Ectodermal cell (in vitro differentiated cells): ENCODE data around the gene NEMP1.

Experiments
- H3K27ac ChIP-seq: 2 replicates; pipeline ENCODE4 v1.7.0; 2013; ENCODE audit warnings: mild to moderate bottlenecking, low read depth, low read length; ENCODE audit not compliant: insufficient read depth, poor library complexity, severe bottlenecking
- H3K27me3 ChIP-seq: 2 replicates; pipeline ENCODE4 v1.7.0; 2013; ENCODE audit warnings: mild to moderate bottlenecking, low read length; ENCODE audit not compliant: insufficient read depth, control insufficient read depth, poor library complexity, severe bottlenecking
- H3K36me3 ChIP-seq: one replicate; pipeline ENCODE4 v1.7.0; 2013; ENCODE audit warnings: low read length; ENCODE audit not compliant: control insufficient read depth, insufficient read depth
- H3K4me1 ChIP-seq: one replicate; pipeline ENCODE4 v1.7.0; 2013; ENCODE audit warnings: low read length; ENCODE audit not compliant: control insufficient read depth, insufficient read depth
- H3K4me3 ChIP-seq: 2 replicates; pipeline ENCODE4 v1.7.0; 2013; ENCODE audit warnings: low read depth, low read length, control low read depth; ENCODE audit not compliant: insufficient read depth
- H3K9me3 ChIP-seq: 2 replicates; pipeline ENCODE4 v1.7.0; 2013; ENCODE audit warnings: mild to moderate bottlenecking, low read length, moderate library complexity; ENCODE audit not compliant: control insufficient read depth
- WGBS, 2 experiments: methylation state at CpG; one replicate each; pipeline ENCODE4 v1.1.7; 2013; ENCODE audit warnings: missing lambda C conversion rate in 2 of 2; 5-methylcytosine and 5-hydroxymethylcytosine counted together

NEMP1 gene

DNA sequence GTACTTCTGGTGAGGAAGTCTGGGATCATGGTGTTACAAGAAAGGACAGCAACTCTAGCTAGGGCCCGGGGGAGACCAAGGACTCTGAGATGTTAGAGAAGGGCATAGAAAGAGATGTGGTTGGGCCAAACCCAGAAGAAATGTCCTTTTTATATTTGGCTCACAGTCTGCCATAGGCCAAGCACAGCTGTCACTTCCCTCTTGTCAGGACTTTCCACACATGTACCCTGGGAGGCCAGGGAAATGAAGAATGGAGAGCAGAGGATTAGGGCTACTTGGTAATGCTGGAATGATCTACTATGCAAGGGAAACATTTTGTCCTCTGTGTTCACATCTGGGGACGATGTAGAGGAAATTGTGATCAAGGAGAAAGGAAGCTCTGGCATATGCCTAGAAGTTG is 37.8 kb downstream of the NEMP1 start:
- Histone ChIP-seq H3K4me3 (no peak overlapping the region), H3K27me3 (no peaks in the 10 kb centered on the region), H3K36me3 (no peaks in the 10 kb centered on the region), H3K27ac (no peak overlapping the region), H3K9me3 (no peaks in the 10 kb centered on the region), H3K4me1 (no peaks in the 10 kb centered on the region)
- WGBS, 2 experiments = 80 to 87% methylated on average over 2 of the region's 2 CpGs

DNA sequence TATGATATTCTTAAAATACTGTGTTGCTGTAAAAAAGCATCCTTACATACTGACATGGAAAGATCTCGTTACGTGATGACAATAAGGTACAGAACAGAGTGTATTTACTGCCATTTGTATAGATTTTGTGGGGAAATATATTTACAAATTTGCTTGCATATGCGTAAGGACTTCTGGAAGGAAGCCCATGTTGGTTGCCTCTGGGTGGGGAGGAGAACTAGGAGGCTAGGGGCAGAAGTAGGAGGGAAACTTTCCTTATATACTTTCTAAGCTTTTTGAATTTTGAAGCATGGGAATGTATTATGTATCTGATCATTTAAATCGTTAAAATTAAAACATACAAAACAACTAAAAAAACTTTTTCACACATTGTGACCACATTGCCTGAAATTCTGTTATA is 38.4 kb downstream of the NEMP1 start:
- no peaks in the 10 kb centered on the region for H3K9me3 ChIP-seq
- no peak overlapping the region for H3K4me3 ChIP-seq
- no peak overlapping the region for H3K27ac ChIP-seq
- H3K4me1 ChIP-seq = no peaks in the 10 kb centered on the region
- H3K36me3 ChIP-seq = no peaks in the 10 kb centered on the region
- no peaks in the 10 kb centered on the region for H3K27me3 ChIP-seq
- 91 to 100% methylated on average over 3 to 4 of the region's 4 CpGs for WGBS, 2 experiments

DNA sequence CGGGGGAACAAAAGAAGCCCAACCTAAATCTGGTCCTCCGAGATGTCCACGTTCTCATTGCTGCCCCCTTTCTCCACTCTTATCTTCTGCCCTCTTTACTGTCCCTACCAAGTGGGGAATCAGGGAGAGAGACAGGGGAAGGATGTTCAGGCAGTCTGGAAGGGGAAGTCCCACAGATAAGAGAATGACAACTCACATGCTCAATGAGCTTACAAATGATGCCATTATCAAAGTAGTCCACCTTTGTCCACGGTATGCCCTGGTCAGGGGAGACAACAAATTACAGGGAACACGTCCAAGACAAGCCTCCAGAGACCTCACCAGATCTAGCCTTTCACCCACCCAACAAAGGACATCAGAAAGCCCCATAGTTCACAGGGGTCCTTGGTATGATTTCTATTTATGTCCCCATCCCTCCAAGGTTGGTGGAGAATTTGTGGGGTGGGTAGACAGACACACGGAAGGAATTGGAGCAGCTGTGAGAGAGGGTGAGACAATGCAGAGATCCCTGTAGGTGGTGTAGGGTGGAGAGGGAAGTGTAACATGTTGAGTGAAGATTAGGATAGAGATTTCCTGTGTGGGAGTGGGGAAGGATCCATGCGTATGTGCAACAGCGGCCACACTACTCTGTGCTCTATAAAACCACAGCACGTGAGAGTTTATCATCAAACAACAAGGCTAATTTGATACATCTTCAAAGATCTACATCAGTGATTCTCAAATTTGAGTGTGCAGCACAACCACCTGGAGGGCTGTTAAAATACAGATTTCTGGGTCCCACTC is 39.4 kb downstream of the NEMP1 start:
- Histone ChIP-seq H3K4me1 (no peaks in the 10 kb centered on the region), H3K27me3 (no peaks in the 10 kb centered on the region), H3K27ac (no peak overlapping the region), H3K4me3 (no peak overlapping the region), H3K9me3 (no peaks in the 10 kb centered on the region), H3K36me3 (no peaks in the 10 kb centered on the region)
- WGBS, 2 experiments = 87 to 93% methylated on average over 9 of the region's 9 CpGs

DNA sequence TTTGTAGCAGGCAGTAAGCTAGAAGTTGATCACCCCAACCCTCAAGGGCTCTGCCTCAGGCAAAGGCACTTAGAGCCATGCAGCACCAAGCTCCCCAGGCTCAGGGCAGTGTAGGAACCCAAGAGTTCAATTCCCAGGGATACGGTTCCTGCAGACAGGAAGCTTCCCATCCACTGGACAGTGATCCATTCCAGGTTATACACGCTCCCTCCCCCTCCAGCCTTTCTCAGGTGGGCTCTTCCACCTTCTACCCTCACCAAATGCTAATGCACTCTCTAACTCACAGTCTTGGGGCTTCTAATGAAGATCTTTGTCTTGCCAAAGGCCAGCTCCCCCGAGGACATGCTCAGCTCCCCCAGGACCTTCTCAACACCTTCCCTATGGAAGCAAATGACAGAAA is 41.3 kb downstream of the NEMP1 start:
- no peak overlapping the region for H3K4me3 ChIP-seq
- whole genome bisulfite sequencing, 2 experiments = 79% methylated on average over 3 of the region's 3 CpGs
- no peaks in the 10 kb centered on the region for H3K9me3 ChIP-seq
- H3K36me3 ChIP-seq = no peaks in the 10 kb centered on the region
- H3K27ac ChIP-seq = no peak overlapping the region
- H3K27me3 ChIP-seq = no peaks in the 10 kb centered on the region
- no peaks in the 10 kb centered on the region for H3K4me1 ChIP-seq

DNA sequence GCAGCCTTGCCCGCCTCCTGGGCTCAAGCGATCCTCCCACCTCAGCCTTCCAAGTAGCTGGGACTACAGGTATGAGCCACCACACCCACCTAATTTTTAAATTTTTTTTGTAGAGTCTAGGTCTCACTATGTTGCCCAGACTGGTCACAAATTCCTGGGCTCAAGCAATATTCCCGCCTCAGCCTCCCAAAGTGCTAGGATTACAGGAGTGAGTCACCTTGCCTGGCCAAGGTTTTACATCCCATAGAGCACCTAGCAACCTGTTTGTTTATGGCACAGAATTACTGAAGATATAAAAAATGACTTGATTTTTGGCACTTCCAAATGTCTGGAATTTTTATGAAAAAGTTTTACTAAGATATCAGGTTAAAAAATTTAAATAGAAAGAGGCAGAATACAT is 45.2 kb downstream of the NEMP1 start:
- 88 to 92% methylated on average over 3 of the region's 3 CpGs for WGBS, 2 experiments
- H3K4me3 ChIP-seq = no peak overlapping the region
- H3K36me3 ChIP-seq = no peaks in the 10 kb centered on the region
- no peaks in the 10 kb centered on the region for H3K9me3 ChIP-seq
- H3K27me3 ChIP-seq = no peaks in the 10 kb centered on the region
- no peaks in the 10 kb centered on the region for H3K4me1 ChIP-seq
- H3K27ac ChIP-seq = no peak overlapping the region

DNA sequence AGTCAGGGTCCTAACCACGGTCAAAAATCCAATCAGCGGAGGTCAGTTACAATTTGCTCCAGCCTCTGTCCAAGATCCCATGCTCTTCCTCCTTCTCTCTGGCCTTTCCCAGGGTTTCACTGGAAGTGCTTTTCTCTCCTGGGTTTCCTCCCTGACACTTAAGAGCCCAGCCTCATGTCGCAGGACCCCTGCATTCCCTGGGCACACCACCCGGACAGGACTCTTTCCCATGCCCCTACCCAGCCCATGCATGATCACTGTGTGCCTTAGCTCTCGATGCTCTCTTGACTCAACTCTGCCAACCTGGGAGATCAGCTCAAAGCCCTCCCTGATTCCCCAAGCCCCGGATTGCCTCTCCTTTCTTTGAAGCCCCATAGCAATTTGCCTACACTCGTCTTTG is 46.8 kb downstream of the NEMP1 start:
- H3K27ac ChIP-seq = no peak overlapping the region
- H3K36me3 ChIP-seq = no peaks in the 10 kb centered on the region
- H3K4me1 ChIP-seq = no peaks in the 10 kb centered on the region
- no peak overlapping the region for H3K4me3 ChIP-seq
- H3K27me3 ChIP-seq = no peaks in the 10 kb centered on the region
- no peaks in the 10 kb centered on the region for H3K9me3 ChIP-seq
- 83 to 85% methylated on average over 7 of the region's 7 CpGs for WGBS, 2 experiments

DNA sequence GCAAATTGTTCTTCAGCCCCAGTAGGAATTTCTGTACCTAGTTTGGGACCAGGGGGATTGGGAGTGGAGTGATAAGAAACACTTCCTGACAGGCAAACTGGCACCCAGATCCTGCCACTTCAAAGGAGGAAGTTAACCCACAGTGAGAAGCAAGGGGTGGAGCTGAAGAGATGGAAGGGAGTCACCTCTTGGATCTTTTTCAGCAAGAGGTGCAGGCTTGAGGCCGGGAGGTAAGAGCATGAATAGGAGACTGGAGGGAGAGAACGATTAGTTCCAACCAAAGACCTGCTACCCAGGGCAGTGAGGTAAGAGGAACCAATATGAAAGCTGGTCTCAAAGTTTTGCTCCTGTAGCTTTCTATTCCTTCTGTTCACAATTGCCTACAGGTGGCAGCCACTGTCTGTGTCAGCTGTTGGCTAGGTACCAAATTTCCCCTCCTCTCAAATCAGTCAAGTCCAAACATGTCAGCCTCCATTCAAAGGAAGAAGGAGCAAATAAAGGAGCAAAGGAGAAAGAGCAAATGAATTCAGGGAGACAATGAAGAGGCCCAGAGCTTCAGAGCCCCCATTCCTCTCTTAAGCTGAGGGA is 47.4 kb downstream of the NEMP1 start:
- H3K27ac ChIP-seq = no peak overlapping the region
- no peaks in the 10 kb centered on the region for H3K9me3 ChIP-seq
- WGBS, 2 experiments = 54 to 59% methylated on average over 2 of the region's 2 CpGs
- no peak overlapping the region for H3K4me3 ChIP-seq
- H3K4me1 ChIP-seq = no peaks in the 10 kb centered on the region
- no peaks in the 10 kb centered on the region for H3K27me3 ChIP-seq
- no peaks in the 10 kb centered on the region for H3K36me3 ChIP-seq

DNA sequence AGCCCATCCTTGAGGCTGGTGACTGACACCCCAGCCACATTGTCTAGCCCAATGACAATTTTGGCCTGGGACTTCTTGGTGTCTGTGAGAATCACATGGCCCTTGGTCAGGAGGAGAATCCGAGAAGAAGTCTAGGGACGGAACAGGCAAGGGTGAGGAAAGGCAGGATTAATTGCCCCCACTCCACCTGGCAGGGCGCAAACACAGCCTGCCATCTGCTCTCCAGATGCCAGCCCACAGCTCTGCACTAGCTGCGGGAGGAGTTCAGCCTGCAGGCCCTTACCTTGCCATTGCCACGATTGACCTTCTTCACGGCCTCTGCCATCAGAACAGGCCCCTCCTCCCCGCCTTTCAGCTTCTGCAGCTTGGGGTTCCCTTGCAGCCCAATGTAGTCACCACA is 49.1 kb downstream of the NEMP1 start:
- Histone ChIP-seq H3K27me3 (no peaks in the 10 kb centered on the region), H3K27ac (no peak overlapping the region), H3K4me3 (no peak overlapping the region), H3K36me3 (no peaks in the 10 kb centered on the region), H3K4me1 (no peaks in the 10 kb centered on the region), H3K9me3 (no peaks in the 10 kb centered on the region)
- 92 to 94% methylated on average over 7 of the region's 7 CpGs for WGBS, 2 experiments

DNA sequence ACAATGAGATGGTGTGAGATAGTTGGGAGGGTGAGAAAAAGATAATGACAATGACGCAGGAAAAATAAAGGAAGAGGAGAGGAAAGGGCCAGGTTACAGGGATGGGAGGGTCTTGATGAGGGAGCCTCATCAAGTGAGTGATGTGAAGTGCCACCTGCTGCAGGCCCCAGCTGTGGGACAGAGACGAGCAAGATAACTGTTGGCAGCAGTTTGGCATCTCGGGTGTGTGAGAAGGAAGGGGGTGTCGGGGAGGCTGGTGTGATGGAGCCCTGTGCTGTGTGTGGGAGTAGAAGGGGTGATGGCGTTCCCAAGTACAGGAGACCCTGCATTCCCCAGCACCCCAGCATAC is 50.8 kb downstream of the NEMP1 start:
- H3K27me3 ChIP-seq = no peaks in the 10 kb centered on the region
- H3K4me3 ChIP-seq = no peak overlapping the region
- no peaks in the 10 kb centered on the region for H3K9me3 ChIP-seq
- no peaks in the 10 kb centered on the region for H3K4me1 ChIP-seq
- H3K36me3 ChIP-seq = no peaks in the 10 kb centered on the region
- WGBS, 2 experiments = 88 to 89% methylated on average over 5 of the region's 5 CpGs
- H3K27ac ChIP-seq = no peak overlapping the region

DNA sequence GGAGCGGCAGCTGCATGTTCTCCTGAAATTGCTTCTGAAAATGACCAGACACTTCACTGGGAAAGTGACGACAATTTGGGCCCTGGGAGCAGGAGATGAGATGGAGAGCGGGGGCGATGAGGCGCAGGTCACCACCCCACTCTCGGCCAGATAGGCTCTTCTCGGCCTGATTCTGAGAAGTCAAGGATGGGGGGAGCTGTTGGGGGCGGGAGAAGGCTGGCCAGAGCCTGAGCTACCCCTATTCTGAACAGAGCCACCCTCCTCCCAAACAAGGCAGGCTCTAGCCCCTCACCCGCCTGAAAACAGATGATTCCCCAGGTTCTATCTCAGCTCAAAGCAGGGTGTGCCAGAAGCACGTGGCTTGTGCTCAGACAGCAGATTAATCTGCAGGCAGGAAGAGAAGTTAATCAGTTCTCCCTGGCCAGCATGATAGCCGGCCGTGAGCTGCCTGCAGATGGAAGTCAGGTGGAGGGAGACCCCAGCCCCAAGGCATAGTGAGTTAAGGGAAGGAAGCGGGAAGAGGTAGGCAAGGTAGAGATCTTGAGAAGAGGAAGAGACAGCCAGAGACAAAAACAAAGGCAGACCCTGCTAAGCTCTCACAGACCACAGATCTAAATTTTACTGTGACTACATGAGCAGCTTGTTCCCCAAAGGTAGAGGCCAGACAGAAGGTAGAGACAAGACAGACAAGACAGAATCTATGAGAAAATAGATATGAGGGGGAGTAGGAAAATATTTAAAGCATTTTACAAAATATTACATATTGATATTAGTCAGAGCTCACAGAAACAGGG is 51.4 kb downstream of the NEMP1 start:
- WGBS, 2 experiments = 78 to 83% methylated on average over 13 of the region's 13 CpGs
- Histone ChIP-seq H3K36me3 (no peaks in the 10 kb centered on the region), H3K27me3 (no peaks in the 10 kb centered on the region)

More for the DNA sequence above, 51.4 kb downstream of the NEMP1 start:
- Histone ChIP-seq H3K27ac (no peak overlapping the region), H3K4me1 (no peaks in the 10 kb centered on the region), H3K9me3 (no peaks in the 10 kb centered on the region), H3K4me3 (no peak overlapping the region)
